SK-N-SH (cell line): ENCODE data around the gene POLR3GL.

Experiments
- CHD2 ChIP-seq: fragments of 150-350 bp; IDR thresholded peaks from 2 replicates; pipeline ENCODE4 v1.6.1; 2018; ENCODE audit warnings: low read length; ENCODE audit not compliant: partially characterized antibody
- EP300 ChIP-seq, 2 experiments: IDR thresholded peaks; 2 replicates each; pipeline versions ENCODE4 v1.4.0 to v1.6.1; 2012; ENCODE audit warnings: borderline replicate concordance in 1 of 2, low read depth in 1 of 2, low read length in 1 of 2
- GATA2 ChIP-seq: sonication (generic); formaldehyde crosslinking; IDR thresholded peaks from 2 replicates; pipeline ENCODE4 v1.5.0; 2020; ENCODE audit warnings: mild to moderate bottlenecking, missing genetic modification reagents
- JUND ChIP-seq: IDR thresholded peaks from 2 replicates; pipeline ENCODE4 v1.4.0; 2012
- POLR2AphosphoS5 ChIP-seq: IDR thresholded peaks from 2 replicates; pipeline ENCODE4 v1.6.1; 2012; ENCODE audit warnings: low read depth, low read length
- RAD21 ChIP-seq: IDR thresholded peaks from 2 replicates; pipeline ENCODE4 v1.6.1; 2012; ENCODE audit warnings: mild to moderate bottlenecking, low read length
- RCOR1 ChIP-seq: fragments of 150-350 bp; IDR thresholded peaks from 2 replicates; pipeline ENCODE4 v1.6.1; 2017; ENCODE audit warnings: antibody characterized with exemption, low read length
- RFX5 ChIP-seq: IDR thresholded peaks from 2 replicates; pipeline ENCODE4 v1.6.1; 2012; ENCODE audit warnings: mild to moderate bottlenecking, improper control_type of control experiment, low read length
- TCF12 ChIP-seq: IDR thresholded peaks from 2 replicates; pipeline ENCODE4 v1.4.0; 2012
- TF ChIP-seq, protein P1 (sequence below): fragments of 200-600 bp; sonication (generic); IDR thresholded peaks from 2 replicates; pipeline ENCODE4 v1.6.1; 2017; ENCODE audit warnings: antibody characterized with exemption, mild to moderate bottlenecking, moderate library complexity
- TF ChIP-seq, protein P2 (sequence below): fragments of 150-350 bp; IDR thresholded peaks from 2 replicates; pipeline ENCODE4 v1.6.1; 2017; ENCODE audit warnings: antibody characterized with exemption, low read length, low read depth, borderline replicate concordance
- TF ChIP-seq, protein P3 (sequence below): IDR thresholded peaks from 2 replicates; pipeline ENCODE4 v1.6.1; 2012; ENCODE audit warnings: mild to moderate bottlenecking, low read depth, low read length, moderate library complexity
- TF ChIP-seq, protein P4 (sequence below): IDR thresholded peaks from 2 replicates; pipeline ENCODE4 v1.4.0; 2012; ENCODE audit warnings: low read depth, borderline replicate concordance
- TF ChIP-seq, protein P5 (sequence below): IDR thresholded peaks from 2 replicates; pipeline ENCODE4 v1.4.0; 2012; ENCODE audit warnings: low read depth, borderline replicate concordance

DNA sequence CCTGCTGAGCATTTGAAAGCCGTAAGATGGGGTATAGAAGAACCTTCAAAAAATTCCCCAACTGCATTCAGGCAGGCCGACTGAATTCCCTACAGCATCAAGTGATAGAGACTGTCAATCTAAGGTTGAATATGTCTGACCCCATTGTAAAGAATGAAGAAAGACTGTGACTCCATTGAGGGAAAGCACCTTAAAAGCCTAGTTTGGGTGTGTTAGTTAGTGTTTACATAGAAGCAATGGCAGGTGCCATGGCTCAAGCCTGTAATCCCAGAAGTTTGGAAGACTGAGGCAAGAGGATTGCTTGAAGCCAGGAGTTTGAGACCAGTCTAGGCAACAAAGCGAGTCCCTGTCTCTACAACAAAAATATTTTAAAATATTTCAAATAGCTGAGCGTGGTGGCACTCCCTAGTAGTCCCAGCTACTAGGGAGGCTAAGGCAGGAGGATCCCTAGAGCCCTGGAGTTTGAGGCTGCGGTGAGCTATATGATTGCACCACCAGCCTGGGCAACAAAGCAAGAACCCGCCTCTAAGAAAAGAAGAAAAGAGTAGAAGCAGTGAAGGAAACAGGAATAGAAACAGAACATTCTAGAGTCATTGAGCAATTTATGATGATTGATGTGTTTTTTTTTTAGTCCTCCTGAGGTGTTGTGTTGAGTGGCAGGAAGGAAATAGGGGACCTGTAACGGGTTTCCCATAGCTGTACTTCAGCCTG lies 15.4 kb downstream of the POLR3GL start:
- TF ChIP-seq, protein P1, sequence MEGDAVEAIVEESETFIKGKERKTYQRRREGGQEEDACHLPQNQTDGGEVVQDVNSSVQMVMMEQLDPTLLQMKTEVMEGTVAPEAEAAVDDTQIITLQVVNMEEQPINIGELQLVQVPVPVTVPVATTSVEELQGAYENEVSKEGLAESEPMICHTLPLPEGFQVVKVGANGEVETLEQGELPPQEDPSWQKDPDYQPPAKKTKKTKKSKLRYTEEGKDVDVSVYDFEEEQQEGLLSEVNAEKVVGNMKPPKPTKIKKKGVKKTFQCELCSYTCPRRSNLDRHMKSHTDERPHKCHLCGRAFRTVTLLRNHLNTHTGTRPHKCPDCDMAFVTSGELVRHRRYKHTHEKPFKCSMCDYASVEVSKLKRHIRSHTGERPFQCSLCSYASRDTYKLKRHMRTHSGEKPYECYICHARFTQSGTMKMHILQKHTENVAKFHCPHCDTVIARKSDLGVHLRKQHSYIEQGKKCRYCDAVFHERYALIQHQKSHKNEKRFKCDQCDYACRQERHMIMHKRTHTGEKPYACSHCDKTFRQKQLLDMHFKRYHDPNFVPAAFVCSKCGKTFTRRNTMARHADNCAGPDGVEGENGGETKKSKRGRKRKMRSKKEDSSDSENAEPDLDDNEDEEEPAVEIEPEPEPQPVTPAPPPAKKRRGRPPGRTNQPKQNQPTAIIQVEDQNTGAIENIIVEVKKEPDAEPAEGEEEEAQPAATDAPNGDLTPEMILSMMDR, result no peak
- no peak for TF ChIP-seq TCF12
- no peak for TF ChIP-seq RAD21
- no peak for TF ChIP-seq JUND
- peak; percentile 33; the same call in 1 of the 2 replicates for TF ChIP-seq POLR2AphosphoS5
- no peak for TF ChIP-seq CHD2
- TF ChIP-seq GATA2 (CRISPR knock-in tag), result no peak
- TF ChIP-seq, protein P2, sequence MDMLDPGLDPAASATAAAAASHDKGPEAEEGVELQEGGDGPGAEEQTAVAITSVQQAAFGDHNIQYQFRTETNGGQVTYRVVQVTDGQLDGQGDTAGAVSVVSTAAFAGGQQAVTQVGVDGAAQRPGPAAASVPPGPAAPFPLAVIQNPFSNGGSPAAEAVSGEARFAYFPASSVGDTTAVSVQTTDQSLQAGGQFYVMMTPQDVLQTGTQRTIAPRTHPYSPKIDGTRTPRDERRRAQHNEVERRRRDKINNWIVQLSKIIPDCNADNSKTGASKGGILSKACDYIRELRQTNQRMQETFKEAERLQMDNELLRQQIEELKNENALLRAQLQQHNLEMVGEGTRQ, result no peak
- no peak for TF ChIP-seq EP300 (IDR thresholded peaks at IDR 0.05; ENCODE audit: borderline replicate concordance in 1 of 2, low read depth in 1 of 2, low read length in 1 of 2)
- TF ChIP-seq RCOR1, result no peak
- TF ChIP-seq, protein P3, sequence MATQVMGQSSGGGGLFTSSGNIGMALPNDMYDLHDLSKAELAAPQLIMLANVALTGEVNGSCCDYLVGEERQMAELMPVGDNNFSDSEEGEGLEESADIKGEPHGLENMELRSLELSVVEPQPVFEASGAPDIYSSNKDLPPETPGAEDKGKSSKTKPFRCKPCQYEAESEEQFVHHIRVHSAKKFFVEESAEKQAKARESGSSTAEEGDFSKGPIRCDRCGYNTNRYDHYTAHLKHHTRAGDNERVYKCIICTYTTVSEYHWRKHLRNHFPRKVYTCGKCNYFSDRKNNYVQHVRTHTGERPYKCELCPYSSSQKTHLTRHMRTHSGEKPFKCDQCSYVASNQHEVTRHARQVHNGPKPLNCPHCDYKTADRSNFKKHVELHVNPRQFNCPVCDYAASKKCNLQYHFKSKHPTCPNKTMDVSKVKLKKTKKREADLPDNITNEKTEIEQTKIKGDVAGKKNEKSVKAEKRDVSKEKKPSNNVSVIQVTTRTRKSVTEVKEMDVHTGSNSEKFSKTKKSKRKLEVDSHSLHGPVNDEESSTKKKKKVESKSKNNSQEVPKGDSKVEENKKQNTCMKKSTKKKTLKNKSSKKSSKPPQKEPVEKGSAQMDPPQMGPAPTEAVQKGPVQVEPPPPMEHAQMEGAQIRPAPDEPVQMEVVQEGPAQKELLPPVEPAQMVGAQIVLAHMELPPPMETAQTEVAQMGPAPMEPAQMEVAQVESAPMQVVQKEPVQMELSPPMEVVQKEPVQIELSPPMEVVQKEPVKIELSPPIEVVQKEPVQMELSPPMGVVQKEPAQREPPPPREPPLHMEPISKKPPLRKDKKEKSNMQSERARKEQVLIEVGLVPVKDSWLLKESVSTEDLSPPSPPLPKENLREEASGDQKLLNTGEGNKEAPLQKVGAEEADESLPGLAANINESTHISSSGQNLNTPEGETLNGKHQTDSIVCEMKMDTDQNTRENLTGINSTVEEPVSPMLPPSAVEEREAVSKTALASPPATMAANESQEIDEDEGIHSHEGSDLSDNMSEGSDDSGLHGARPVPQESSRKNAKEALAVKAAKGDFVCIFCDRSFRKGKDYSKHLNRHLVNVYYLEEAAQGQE, result no peak
- no peak for TF ChIP-seq RFX5
- TF ChIP-seq, protein P4, sequence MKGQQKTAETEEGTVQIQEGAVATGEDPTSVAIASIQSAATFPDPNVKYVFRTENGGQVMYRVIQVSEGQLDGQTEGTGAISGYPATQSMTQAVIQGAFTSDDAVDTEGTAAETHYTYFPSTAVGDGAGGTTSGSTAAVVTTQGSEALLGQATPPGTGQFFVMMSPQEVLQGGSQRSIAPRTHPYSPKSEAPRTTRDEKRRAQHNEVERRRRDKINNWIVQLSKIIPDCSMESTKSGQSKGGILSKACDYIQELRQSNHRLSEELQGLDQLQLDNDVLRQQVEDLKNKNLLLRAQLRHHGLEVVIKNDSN, result no peak
- TF ChIP-seq, protein P5, sequence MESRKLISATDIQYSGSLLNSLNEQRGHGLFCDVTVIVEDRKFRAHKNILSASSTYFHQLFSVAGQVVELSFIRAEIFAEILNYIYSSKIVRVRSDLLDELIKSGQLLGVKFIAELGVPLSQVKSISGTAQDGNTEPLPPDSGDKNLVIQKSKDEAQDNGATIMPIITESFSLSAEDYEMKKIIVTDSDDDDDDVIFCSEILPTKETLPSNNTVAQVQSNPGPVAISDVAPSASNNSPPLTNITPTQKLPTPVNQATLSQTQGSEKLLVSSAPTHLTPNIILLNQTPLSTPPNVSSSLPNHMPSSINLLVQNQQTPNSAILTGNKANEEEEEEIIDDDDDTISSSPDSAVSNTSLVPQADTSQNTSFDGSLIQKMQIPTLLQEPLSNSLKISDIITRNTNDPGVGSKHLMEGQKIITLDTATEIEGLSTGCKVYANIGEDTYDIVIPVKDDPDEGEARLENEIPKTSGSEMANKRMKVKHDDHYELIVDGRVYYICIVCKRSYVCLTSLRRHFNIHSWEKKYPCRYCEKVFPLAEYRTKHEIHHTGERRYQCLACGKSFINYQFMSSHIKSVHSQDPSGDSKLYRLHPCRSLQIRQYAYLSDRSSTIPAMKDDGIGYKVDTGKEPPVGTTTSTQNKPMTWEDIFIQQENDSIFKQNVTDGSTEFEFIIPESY, result no peak
